Muscle layer of duodenum (tissue), 2 donors: Measurements from ENCODE around the gene OR3A2.
"Not testable (repeated sequence)": the region's sequence is repeated elsewhere in the genome, so short reads cannot be mapped to it uniquely, and the experiment has no call there.

Experiments used
- H3K27ac ChIP-seq: one replicate; pipeline ENCODE4 v1.7.0; 2013; ENCODE audit warnings: mild to moderate bottlenecking, low read length
- H3K27me3 ChIP-seq: one replicate; pipeline ENCODE4 v1.7.0; 2013; ENCODE audit warnings: low read depth, mild to moderate bottlenecking, control low read depth, low read length
- H3K36me3 ChIP-seq, 2 donors: one replicate each; pipeline ENCODE4 v1.7.0; 2013; ENCODE audit warnings: low read length in 2 of 2, control low read depth in 1 of 2, mild to moderate bottlenecking in 1 of 2; ENCODE audit not compliant: insufficient read depth in 2 of 2, control insufficient read depth in 1 of 2
- H3K4me1 ChIP-seq, 2 donors: one replicate each; pipeline ENCODE4 v1.7.0; 2013; ENCODE audit warnings: low read length in 2 of 2, mild to moderate bottlenecking in 2 of 2, control low read depth in 1 of 2, moderate library complexity in 1 of 2; ENCODE audit not compliant: insufficient read depth in 2 of 2, control insufficient read depth in 1 of 2
- H3K4me3 ChIP-seq, 2 donors: one replicate each; pipeline ENCODE4 v1.7.0; 2013; ENCODE audit warnings: low read length in 2 of 2, low read depth in 1 of 2, mild to moderate bottlenecking in 1 of 2
- H3K9me3 ChIP-seq, 2 donors: one replicate each; pipeline ENCODE4 v1.7.0; 2013; ENCODE audit warnings: low read length in 2 of 2, control low read depth in 1 of 2, mild to moderate bottlenecking in 1 of 2; ENCODE audit not compliant: control insufficient read depth in 1 of 2
- donor health status: healthy.

OR3A2 gene

DNA sequence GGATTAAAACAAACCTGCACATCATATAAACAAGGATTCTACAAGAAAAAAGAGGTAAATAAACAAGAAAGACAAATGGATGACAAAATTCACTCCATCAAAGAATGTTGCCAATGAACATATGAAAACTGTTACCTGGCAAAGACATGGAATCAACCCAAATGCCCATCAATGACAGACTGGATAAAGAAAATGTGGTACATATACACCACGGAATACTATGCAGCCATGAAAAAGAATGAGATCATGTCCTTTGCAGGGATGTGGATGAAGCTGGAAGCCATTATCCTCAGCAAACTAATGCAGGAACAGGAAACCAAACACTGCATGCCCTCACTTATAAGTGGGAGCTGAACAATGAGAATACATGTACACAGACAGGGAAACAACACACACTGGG lies 92.6 kb downstream of the OR3A2 start:
- not testable (repeated sequence) for H3K4me3 ChIP-seq, H3K4me1 ChIP-seq, H3K27me3 ChIP-seq, H3K27ac ChIP-seq, H3K36me3 ChIP-seq, H3K9me3 ChIP-seq

DNA sequence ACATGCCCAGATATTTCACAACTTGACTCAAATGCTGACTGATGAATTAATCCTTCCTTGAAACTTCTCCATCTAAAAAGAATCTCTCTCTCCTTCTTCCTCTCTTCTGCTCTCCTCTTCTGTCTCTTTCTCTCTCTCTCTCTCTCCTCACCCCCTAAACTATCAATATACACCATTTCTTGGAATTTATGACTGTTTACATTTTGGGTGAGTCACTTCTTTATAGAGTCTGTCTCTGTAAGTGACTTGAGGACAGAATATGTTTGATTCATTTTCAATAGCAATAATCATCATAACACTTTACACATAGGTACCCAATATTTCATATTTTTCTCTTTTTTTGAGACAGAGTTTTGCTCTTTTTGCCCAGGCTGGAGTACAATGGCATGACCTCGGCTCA lies 103.2 kb downstream of the OR3A2 start:
- H3K27ac ChIP-seq: no peak overlapping the region
- H3K4me3 ChIP-seq: no peak overlapping the region
- H3K4me1 ChIP-seq: no peaks in the 10 kb centered on the region
- H3K36me3 ChIP-seq: no peaks in the 10 kb centered on the region
- H3K27me3 ChIP-seq: no peaks in the 10 kb centered on the region
- peaks cover 0 to 3% of the 10 kb centered on the region in 2 donors for H3K9me3 ChIP-seq

DNA sequence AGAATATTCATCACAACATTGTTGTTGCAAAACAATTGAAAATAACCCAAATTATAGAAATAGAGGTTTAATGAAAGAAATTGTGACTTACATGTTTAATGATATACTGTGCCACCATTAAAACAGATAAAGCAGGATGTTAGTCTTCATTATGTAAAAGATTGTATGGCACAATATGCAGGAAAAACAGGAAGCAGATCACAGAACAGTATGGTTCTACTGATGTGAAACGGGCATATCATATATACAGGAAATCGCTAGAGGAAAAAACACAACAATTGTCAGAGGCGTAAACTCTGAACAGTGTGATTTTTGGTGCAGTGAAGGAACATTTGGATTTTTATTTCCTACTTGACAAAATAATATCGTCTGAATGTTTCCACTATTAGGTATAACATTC lies 110.0 kb downstream of the OR3A2 start:
- H3K27me3 ChIP-seq: no peaks in the 10 kb centered on the region

DNA sequence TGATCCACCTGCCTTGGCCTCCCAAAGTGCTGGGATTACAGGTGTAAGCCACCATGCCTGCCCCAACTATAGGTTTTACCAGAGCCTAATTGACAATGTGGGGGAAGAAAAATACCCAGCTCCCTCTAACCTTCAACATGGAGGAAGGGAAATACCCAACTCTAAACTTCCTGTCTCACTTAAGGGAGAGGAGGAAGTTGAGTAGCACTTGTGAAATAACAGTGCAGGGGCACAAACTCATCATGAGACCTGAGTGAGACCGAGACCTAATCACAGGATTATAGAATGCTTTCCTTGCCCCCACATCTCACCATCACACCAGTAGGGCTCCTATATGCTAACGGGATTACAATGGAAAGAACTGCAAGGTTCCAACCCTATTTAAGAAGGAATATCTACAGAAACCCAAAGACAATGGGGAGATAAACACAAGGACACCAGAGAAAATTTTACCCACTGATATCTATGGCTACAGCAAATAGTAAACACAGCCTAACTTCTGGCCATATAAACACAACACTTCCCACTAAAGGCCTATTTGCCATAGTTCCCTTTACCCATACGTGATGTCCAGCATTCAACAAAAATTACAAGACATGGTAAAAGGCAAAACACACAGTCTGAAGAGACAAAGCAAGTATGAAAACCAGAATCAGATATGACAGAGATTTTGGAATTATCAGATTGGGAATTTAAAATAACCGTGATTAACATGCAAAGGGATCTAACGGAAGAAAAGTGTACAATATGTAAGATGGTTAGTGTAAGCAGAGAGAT lies 114.8 kb downstream of the OR3A2 start:
- Histone ChIP-seq H3K36me3 (no peaks in the 10 kb centered on the region), H3K9me3 (peaks cover 0 to 10% of the 10 kb centered on the region in 2 donors), H3K27me3 (no peaks in the 10 kb centered on the region), H3K4me1 (no peaks in the 10 kb centered on the region), H3K4me3 (no peak overlapping the region), H3K27ac (no peak overlapping the region)

More for the DNA sequence above, 110.0 kb downstream of the OR3A2 start:
- H3K27ac ChIP-seq: no peak overlapping the region
- no peaks in the 10 kb centered on the region for H3K36me3 ChIP-seq
- no peak overlapping the region for H3K4me3 ChIP-seq
- H3K4me1 ChIP-seq: no peaks in the 10 kb centered on the region
- peaks cover 0 to 8% of the 10 kb centered on the region in 2 donors for H3K9me3 ChIP-seq

DNA sequence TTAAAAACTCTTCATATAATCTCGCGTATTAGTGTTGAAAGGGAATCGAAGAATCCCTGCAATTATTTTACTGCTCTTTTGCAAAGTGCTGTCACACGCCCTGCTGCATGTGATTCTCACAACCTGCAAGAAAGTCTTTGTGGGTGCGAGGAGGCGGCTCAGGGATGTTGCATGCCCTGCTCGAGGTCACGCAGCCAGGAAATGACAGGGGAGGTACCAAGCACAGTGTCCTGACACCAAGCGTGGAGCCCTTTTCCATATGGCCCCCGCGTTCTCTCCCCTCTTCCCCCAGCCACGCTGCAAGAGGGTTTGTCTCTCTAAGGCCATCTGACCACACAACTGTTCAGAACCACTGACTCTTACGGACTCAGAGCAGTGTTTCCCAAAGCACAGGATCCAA lies 125.5 kb downstream of the OR3A2 start:
- H3K4me1 ChIP-seq: no peaks in the 10 kb centered on the region
- no peak overlapping the region for H3K27ac ChIP-seq
- no peak overlapping the region for H3K4me3 ChIP-seq
- no peaks in the 10 kb centered on the region for H3K27me3 ChIP-seq
- H3K9me3 ChIP-seq: no peaks in the 10 kb centered on the region
- H3K36me3 ChIP-seq: no peaks in the 10 kb centered on the region

DNA sequence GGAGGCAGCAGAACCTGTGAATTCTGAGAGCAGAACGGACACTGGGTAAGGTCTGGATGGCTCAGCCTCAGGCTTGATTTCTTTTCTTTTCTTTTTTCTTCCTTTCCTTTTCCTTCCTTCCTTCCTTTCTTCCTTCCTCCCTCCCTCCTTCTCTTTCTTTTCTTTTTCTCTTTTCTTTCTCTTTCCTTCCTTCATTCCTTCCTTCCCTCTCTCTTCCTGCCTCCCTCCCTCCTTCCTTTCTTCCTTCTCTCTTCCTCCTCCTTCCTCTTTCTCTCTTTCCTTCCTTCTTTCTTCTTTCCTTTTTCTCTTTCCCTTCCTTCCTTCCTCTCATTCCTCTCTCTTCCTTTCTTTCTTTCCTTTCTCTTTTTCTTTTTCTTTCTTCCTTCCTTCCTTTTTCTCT lies 125.9 kb downstream of the OR3A2 start:
- Histone ChIP-seq H3K27me3 (no peaks in the 10 kb centered on the region), H3K9me3 (no peaks in the 10 kb centered on the region), H3K4me1 (no peaks in the 10 kb centered on the region), H3K4me3 (no peak overlapping the region), H3K27ac (no peak overlapping the region), H3K36me3 (no peaks in the 10 kb centered on the region)

DNA sequence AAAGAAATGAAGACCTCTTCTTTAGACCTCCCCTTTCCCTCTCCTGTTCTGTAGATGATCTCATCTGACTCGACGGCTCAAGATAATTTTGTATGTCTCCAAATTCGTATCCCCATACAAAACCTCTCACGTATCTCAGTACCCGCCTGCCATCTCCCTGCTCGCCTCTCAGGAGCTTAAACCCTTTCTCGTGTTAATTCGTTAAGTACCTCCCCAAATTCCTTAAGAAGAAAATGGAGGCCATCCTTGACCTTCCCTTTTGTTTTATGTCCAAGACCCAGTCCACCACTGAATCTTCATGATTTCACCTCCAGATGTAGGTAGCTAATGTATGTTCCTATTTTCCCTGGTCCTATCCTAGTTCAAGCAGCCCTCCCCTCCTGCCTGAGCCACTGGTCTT lies 129.5 kb downstream of the OR3A2 start:
- no peaks in the 10 kb centered on the region for H3K9me3 ChIP-seq
- H3K4me1 ChIP-seq: no peaks in the 10 kb centered on the region
- H3K27ac ChIP-seq: no peak overlapping the region
- H3K4me3 ChIP-seq: no peak overlapping the region
- H3K36me3 ChIP-seq: no peaks in the 10 kb centered on the region
- no peaks in the 10 kb centered on the region for H3K27me3 ChIP-seq

DNA sequence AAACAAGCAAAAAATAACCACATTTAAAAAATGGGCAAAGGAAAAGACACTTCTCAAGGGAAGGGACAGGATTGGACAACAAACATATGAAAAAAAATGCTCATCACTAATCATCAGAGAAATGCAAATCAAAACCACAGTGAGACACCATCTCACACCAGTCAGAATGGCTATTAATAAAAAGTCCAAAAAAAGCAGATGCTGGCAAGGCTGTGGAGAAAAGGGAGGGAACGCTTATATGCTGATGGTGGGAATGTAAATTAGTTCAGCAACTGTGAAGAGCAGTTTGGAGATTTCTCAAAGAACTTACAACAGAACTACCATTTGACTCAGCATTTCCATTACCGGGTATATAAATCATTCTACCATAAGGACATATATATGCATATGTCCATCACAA lies 137.1 kb downstream of the OR3A2 start:
- not testable (repeated sequence) for H3K27me3 ChIP-seq, H3K27ac ChIP-seq, H3K4me1 ChIP-seq, H3K36me3 ChIP-seq, H3K4me3 ChIP-seq, H3K9me3 ChIP-seq

DNA sequence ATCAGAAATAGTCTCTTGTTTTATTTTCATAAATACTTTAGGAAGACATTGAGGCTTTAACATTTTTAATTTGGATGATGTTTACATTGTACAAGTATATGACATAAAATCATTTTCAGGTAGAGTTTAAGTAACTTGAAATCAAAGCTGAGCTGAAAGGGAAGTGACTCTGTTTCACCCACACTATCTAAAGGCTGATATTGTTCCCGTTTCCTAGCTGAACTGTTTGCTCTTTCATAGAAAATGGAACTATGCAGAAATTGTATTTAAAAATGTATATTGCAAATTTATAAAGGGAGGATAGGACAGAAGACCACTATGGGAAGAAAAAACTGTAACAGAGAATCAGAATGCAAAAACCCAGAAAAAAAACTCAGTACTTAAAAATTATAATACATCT lies 141.3 kb downstream of the OR3A2 start:
- not testable (repeated sequence) for H3K4me1 ChIP-seq, H3K36me3 ChIP-seq, H3K4me3 ChIP-seq, H3K27me3 ChIP-seq, H3K27ac ChIP-seq, H3K9me3 ChIP-seq

DNA sequence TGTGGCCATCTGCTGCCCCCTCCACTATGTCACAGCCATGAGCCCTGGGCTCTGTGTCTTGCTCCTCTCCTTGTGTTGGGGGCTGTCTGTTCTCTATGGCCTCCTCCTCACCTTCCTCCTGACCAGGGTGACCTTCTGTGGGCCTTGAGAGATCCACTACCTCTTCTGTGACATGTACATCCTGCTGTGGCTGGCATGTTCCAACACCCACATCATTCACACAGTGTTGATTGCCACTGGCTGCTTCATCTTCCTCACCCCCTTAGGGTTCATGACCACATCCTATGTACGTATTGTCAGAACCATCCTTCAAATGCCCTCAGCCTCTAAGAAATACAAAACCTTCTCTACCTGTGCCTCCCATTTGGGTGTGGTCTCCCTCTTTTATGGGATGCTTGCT lies 145.1 kb downstream of the OR3A2 start:
- not testable (repeated sequence) for H3K27me3 ChIP-seq, H3K36me3 ChIP-seq, H3K27ac ChIP-seq, H3K4me1 ChIP-seq, H3K9me3 ChIP-seq, H3K4me3 ChIP-seq

DNA sequence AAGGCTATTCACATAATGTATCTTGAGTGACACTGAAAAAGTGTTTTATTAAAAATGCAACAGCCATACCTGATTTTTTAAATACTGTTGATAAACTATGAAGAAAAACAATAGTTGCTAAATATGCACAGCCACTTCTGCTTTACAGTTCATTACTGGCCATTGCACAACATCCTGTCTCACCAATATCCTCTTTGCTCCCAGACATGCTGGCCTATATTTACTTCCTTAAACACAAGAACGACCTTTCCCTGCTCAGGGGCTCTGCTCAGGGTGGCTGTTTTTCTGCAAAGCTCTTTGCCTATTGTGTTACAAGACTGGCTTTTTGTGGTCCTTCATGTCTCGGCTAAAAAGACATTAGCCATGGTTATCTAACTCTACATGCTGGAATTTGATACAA lies 147.4 kb downstream of the OR3A2 start:
- not testable (repeated sequence) for H3K27me3 ChIP-seq, H3K4me3 ChIP-seq, H3K36me3 ChIP-seq, H3K27ac ChIP-seq, H3K9me3 ChIP-seq, H3K4me1 ChIP-seq

DNA sequence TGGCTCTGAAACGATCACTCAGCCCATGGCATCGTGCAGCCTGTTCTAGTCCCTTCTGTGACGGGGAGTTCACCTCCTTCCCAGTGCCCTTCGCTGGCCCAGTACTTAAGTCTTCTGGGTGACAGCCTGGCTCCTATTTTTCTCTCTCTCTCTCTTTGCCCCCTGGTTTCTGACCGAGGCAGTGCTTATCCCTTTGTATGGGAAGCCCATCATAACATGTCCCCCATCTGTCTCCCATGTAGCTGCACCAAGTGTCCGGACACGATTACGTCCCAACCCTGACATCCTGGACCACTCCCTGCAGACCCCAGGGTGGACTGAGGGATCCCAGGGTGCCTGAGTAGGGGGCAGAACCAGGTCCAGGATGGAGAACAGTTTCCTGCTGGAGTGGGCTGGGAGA lies 153.8 kb downstream of the OR3A2 start:
- not testable (repeated sequence) for H3K27ac ChIP-seq, H3K36me3 ChIP-seq, H3K27me3 ChIP-seq, H3K4me1 ChIP-seq, H3K9me3 ChIP-seq, H3K4me3 ChIP-seq
